GOT3 (cell line): Measurements from ENCODE around the gene LHX6.

Experiments
- DNase-seq: peaks from one replicate; lab custom pipeline; 2025; ENCODE audit warnings: mixed read lengths; lab: John Stamatoyannopoulos, UW

The LHX6 gene

GRCh38 chr9:122228568-122229484 lies at the start of gene LHX6:
TSS of gene LHX6 (minus strand) at chr9:122228957. CDS start at chr9:122228740, 217 bp downstream.
- DNase-seq = no peak

GRCh38 chr9:122277285-122277897 lies 48.6 kb upstream of the LHX6 start:
- no peak for DNase-seq

- no peak for DNase-seq
These were observed 47.3 kb upstream of the LHX6 start for GRCh38 chr9:122276096-122276495.

- DNase-seq = no peak
These were observed 45.3 kb upstream of the LHX6 start for GRCh38 chr9:122274055-122274454.

- no peak for DNase-seq
These were observed 39.5 kb upstream of the LHX6 start for GRCh38 chr9:122268041-122268814.

GRCh38 chr9:122265149-122265915 lies 36.6 kb upstream of the LHX6 start:
- no peak for DNase-seq

- peak; percentile 34 for DNase-seq
These were observed 35.8 kb upstream of the LHX6 start, which contains the start of the genes MRRF and RBM18 for GRCh38 chr9:122264360-122265148. TSS of gene MRRF (plus strand) at chr9:122264882. CDS start at chr9:122270892, 6,010 bp downstream. TSS of gene RBM18 (minus strand) at chr9:122264840. CDS start at chr9:122261492, 3,348 bp downstream.

GRCh38 chr9:122263699-122264349 lies 35.1 kb upstream of the LHX6 start:
- no peak for DNase-seq

GRCh38 chr9:122262073-122262472 lies 33.3 kb upstream of the LHX6 start:
- no peak for DNase-seq

- no peak for DNase-seq
These were observed 32.7 kb upstream of the LHX6 start for GRCh38 chr9:122261469-122261881.

GRCh38 chr9:122258886-122259415 lies 30.2 kb upstream of the LHX6 start:
- DNase-seq = no peak

GRCh38 chr9:122256206-122256605 lies 27.4 kb upstream of the LHX6 start:
- DNase-seq = no peak

GRCh38 chr9:122254761-122255160 lies 26.0 kb upstream of the LHX6 start:
- DNase-seq = no peak

GRCh38 chr9:122252796-122253195 lies 24.0 kb upstream of the LHX6 start:
- DNase-seq = no peak

GRCh38 chr9:122251351-122251750 lies 22.6 kb upstream of the LHX6 start:
- DNase-seq = no peak

GRCh38 chr9:122248448-122248865 lies 19.7 kb upstream of the LHX6 start:
- no peak for DNase-seq

GRCh38 chr9:122246666-122247065 lies 17.9 kb upstream of the LHX6 start:
- DNase-seq = no peak

GRCh38 chr9:122244349-122244748 lies 15.6 kb upstream of the LHX6 start:
- no peak for DNase-seq

GRCh38 chr9:122239722-122240121 lies 11.0 kb upstream of the LHX6 start:
- no peak for DNase-seq

GRCh38 chr9:122236681-122237080 lies 7.9 kb upstream of the LHX6 start:
- no peak for DNase-seq
